HT1080 (cell line): Measurements from ENCODE around the gene GSX2. TPM values are rescaled to one million over a fixed set of nuclear protein-coding genes. Genes with fewer than 3 reads are reported as not detected.
"Not testable (repeated sequence)": the region's sequence is repeated elsewhere in the genome, so short reads cannot be mapped to it uniquely, and the experiment has no call there.

Source experiments
- DNase-seq: peaks from one replicate; pipeline ENCODE4 v3.0.0-alpha.2; 2015; ENCODE audit warnings: low read depth
- polyA plus RNA-seq, 2 experiments: library from polyadenylated mRNA; depleted of rRNA; stranded (reverse); fragments of >200 nt; gene quantifications; 2 replicates each; pipeline ENCODE4 v1.2.3, GENCODE V29; 2015
- total RNA-seq: library from RNA; depleted of rRNA; stranded (reverse); fragments of >200 nt; shearing (Covaris generic); gene quantifications from 2 replicates; pipeline ENCODE4 v1.2.3, GENCODE V29; 2014; rRNA removed

The GSX2 gene
- total RNA-seq, result not detected in 2 replicates
- polyA plus RNA-seq (2015; cell fraction: cytosol; rRNA removed), result not detected in 2 replicates
- polyA plus RNA-seq (2015; cell fraction: nucleus; rRNA removed), result not detected in 2 replicates

GRCh38 chr4:54099748-54100574 is at the start of gene GSX2:
Gene GSX2, plus strand, starts transcription at chr4:54100163. Its CDS starts 182 bp downstream, at chr4:54100345.
- DNase-seq, result no peak

DNA sequence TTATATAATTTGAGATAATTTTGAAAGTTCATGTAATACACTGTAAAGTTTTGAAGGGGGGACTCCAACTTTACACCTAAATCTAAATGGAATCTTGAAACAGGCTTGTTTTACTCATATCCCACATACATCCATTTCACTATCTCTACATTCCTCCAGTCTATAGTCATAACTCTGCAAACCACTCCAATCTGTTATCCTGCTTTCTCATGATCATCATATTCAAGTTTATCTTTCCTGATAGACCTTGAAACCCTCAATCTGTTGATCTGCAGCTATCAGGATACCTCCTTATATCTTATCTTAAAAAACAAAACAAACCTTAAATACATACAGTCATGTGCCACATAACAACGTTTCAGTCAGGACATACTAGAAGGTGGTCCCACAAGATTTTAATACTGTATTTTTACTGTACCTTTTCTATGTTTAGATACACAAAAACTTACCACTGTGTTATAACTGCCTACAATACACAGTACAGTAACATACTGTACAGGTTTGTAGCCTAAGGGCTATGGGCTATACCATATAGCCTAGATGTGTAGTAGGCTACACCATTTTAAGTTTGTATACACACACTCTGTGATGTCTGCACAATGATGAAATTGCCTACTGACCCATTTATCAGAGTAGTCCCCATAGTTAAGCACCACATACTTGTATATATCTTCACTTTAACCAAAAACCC is 49.6 kb upstream of the GSX2 start:
- peak; percentile 61 for DNase-seq

- DNase-seq, result not testable (repeated sequence)
Observed at GRCh38 chr4:54053322-54053721, 46.6 kb upstream of the GSX2 start.

DNA sequence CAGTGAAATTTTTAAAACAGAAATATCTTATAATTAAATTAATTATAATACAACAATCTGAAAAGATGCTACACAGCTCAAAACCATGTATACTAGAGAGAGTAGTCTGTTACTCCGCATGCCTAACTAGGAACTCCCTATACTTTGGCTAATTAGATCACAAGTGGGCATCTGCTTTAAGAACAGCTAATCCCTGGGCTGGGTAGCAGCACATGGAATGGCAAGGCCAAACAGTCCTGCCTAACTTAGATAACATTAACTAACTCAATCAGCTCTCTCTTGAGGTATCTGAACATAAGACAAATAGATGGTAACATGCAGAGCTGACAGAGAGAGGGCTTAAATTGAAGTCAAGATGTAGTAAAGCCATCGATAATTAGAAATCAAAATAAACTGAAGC is 45.5 kb upstream of the GSX2 start:
- no peak for DNase-seq

DNA sequence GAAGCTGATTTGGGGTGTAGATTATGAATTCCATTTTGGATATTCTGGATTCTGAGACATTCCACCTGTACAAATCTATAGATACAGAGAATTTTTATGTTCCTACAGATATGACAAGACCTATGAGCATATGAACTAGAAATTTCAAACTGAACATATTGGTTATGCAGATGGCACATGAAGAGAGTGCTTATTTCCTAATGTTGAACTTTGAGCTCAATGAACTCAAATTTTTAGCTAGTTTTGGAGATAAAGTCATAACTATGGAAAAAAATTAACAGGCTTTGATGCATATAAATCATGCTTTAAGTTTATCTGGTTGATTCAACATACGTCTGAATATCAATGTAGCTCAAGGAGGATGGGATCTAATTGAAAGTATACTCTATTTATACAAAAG is 44.5 kb upstream of the GSX2 start:
- no peak for DNase-seq

- DNase-seq, result no peak
Observed at GRCh38 chr4:54056360-54056759, 43.6 kb upstream of the GSX2 start.

- DNase-seq, result no peak
Observed at GRCh38 chr4:54058171-54058570, 41.8 kb upstream of the GSX2 start.

DNA sequence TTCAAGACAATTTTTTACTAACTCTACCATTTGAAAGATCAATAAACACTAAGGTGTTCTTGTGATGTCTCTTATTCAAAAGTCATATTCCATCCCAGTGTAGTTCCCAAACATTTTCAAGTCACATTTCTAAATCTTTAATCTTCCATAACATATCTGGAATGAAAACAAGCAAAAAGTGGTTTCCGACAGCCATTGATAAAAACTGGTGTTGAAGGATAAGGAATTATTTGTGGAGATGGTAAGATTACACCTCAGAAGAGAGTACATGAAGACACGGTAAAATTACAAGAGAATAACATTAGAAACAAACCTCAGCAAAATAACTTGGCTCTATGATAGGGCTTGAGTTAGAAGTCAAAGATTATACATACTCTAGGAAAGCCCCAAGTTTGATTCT is 39.8 kb upstream of the GSX2 start:
- DNase-seq, result no peak

GRCh38 chr4:54061067-54061466 is 38.9 kb upstream of the GSX2 start:
- DNase-seq, result no peak

DNA sequence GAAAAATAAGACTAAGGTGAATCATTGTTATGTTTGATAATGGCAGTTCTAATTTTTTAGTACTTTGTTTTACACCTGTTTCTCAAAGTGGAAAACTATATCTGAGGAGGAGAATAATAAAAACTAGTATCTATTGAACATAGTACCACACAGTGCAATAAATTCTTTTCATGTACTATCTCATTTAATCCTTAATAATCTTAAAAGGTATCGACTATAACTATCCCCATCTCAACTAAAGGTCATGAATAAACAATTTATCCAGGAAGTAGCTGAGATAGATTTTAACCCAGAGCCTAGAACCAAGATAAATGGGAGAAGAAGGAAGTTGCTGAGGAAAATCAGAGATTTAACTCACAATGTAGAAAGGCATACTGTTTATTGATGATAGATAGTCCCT is 38.1 kb upstream of the GSX2 start:
- DNase-seq, result no peak

DNA sequence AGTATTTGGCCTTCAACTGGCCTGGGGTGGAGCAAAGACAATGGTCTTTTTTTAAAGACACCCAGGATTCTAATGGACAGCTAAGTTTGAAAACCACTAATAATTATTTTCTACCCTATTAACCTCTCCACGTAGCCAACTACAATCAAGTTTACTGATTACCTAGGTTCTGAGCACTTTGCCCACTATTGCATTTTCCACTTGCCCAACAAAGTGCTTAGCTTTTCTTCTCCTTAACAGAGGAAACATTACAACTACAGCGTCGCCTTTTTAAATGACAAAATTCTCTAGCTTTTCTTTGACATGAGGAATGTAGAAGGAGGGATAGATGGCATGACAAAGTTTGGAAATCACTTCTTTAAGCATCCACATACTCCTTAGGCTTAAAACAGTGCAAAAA is 37.6 kb upstream of the GSX2 start:
- no peak for DNase-seq

GRCh38 chr4:54063229-54063628 is 36.7 kb upstream of the GSX2 start:
- peak; percentile 48 for DNase-seq

- peak; percentile 44 for DNase-seq
Observed at GRCh38 chr4:54063737-54064316, 36.1 kb upstream of the GSX2 start.

- peak; percentile 92 for DNase-seq
Observed at GRCh38 chr4:54064317-54065111, 35.4 kb upstream of the GSX2 start, which contains the start of gene CHIC2. Gene CHIC2, minus strand, starts transcription at chr4:54064605. Its CDS starts 305 bp downstream, at chr4:54064300.

DNA sequence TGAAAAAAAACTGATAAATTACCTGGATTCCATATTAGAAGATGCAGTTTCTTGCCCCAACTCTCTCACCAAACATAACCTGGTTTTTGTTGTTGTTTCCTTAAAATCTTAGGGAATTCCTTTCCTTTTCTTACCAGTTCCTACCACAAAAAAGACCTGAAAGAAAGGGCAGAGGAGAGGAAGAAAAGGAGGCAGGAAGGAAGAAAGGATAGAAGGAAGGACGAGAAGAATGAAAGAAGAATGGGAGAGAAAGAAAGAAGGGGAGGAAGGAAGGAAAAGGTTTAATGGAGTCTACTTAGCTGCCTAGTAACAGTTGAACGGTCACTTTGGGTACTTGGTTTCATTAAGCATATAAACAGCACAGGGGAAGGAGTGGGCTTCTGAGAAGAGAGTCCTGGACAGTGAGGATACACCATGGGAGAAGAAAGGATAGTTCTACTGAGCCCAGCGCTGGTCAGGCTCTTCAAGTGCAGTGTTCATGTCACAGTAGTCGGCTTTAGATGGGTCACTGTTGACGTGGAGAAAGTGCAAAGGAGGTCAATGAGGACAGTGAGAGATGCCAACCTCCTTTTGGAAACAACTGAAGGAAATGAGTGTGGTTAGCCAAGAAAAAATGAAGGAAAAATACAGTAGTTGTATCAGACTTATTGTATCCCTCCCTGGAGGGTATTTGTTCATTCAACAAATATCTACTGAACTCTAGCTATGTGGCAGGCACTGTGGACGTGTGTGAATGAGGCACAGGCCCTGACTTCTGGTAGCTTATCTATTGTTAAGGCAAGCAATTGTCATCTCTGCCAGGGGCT is 34.5 kb upstream of the GSX2 start:
- peak; percentile 30 for DNase-seq

DNA sequence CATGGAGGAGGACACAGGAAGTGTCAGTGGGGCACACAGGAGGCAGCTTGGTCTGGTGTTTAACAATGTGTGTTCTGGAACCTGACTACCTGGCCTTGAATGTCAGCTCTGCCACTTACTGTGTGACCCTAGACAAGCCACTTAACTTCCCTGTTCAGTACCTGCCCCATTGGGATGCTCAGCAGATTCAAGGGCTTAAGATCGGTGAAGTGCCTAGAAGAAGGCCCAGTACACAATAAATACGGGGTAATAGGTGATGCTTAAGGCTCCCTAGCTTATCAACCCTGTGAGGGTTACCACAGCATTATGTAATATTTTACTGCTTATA is 33.9 kb upstream of the GSX2 start:
- no peak for DNase-seq

GRCh38 chr4:54066718-54067129 is 33.2 kb upstream of the GSX2 start:
- no peak for DNase-seq

DNA sequence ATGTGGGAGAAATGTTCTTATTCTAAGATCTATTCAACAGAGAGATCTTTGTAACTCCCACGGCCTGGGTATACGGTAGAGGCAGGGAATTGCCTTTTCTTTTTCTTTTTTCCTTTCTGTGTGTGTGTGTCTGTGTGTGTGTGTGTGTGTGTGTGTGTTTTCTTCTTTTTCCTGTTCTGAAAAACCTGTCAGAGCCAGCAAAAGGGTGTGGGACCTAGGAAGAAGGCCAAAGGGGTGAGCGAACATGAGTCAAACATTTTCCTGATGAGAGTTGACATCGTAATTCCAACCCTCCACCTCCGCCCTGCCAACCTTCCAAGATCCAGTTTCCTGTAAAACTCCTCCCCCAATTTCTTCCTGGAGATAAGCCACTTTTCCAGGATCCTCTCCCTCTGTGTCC is 32.8 kb upstream of the GSX2 start:
- peak; percentile 95 for DNase-seq

DNA sequence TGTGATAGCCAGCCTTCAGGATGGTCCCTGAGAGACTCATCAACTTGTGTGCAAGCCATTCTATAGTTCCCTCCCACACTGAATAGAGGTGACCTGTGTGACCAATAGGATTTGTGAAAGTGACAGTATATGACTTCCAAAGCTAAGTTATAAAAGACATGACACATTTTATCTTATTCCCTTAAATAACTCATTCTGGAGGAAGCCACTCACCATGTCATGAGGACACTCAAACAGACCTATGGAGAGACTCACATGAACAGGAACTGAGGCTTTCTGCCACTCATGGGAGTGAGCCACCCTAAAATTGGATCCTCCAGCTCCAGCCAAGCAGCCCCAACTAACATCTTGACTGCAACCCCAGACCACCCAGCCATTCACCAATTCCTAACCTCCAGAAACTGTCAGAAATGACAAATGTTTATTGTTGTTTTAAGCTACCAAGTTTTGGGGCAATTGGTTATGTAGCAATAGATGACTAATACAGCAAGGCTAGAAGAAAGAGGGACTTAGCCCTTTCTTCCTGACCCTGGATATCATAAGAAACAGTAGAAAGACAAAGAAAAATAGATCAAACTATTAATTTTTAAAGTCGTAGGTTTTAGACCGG is 26.6 kb upstream of the GSX2 start:
- peak; percentile 39 for DNase-seq

DNA sequence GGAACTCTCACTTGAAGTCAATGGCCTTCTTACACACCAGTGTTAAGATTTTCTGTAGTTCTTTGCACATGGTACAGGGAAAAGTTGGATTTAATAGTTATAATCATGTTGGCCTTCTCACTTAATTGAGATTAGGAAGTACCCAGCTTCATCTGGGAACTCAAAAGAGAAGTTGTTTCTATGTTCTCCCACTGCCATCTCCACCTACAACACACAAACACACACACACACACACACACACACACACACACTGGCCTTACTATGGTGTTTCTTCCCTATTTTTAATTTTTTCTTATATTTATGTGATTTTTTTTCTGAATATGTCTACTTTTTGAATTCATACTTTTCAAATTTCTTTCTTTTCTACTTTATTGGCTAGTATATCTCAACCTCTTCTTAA is 25.6 kb upstream of the GSX2 start:
- no peak for DNase-seq
